Loucy (cell line): ENCODE measurements around the gene RANBP17.
"Not testable (repeated sequence)": the region's sequence is repeated elsewhere in the genome, so short reads cannot be mapped to it uniquely, and the experiment has no call there.

ENCODE experiments used
- H2AFZ ChIP-seq: fragments of 200-600 bp; sonication (generic); 2 replicates; pipeline ENCODE4 v1.6.0; 2016; ENCODE audit warnings: antibody characterized with exemption, mild to moderate bottlenecking, low read length, moderate library complexity
- H3F3A ChIP-seq: fragments of 200-600 bp; 2 replicates; pipeline ENCODE4 v1.6.0; 2016; ENCODE audit warnings: antibody characterized with exemption, low read depth, mild to moderate bottlenecking
- H3K27me3 ChIP-seq: fragments of 200-600 bp; sonication (generic); 2 replicates; pipeline ENCODE4 v1.6.1; 2014; ENCODE audit warnings: low read length, mild to moderate bottlenecking; ENCODE audit not compliant: insufficient read depth, poor library complexity, severe bottlenecking
- H3K36me3 ChIP-seq: fragments of 200-600 bp; sonication (generic); 2 replicates; pipeline ENCODE4 v1.6.1; 2016; ENCODE audit warnings: low read length; ENCODE audit not compliant: insufficient read depth
- H3K4me1 ChIP-seq: fragments of 200-600 bp; sonication (generic); 2 replicates; pipeline ENCODE4 v1.5.1; 2014; ENCODE audit warnings: low read length, mild to moderate bottlenecking; ENCODE audit not compliant: insufficient read depth, poor library complexity, severe bottlenecking
- H3K4me2 ChIP-seq: fragments of 200-600 bp; sonication (generic); 2 replicates; pipeline ENCODE4 v1.6.0; 2014; ENCODE audit warnings: antibody characterized with exemption, low read length, low read depth, mild to moderate bottlenecking; ENCODE audit not compliant: poor library complexity, severe bottlenecking
- H3K4me3 ChIP-seq: fragments of 200-600 bp; sonication (generic); 2 replicates; pipeline ENCODE4 v1.5.1; 2014; ENCODE audit warnings: low read length, mild to moderate bottlenecking, mixed read lengths; ENCODE audit not compliant: poor library complexity, severe bottlenecking
- H3K79me2 ChIP-seq: fragments of 200-600 bp; sonication (generic); 2 replicates; pipeline ENCODE4 v1.6.1; 2014; ENCODE audit warnings: low read length; ENCODE audit not compliant: insufficient read depth
- H3K9ac ChIP-seq: fragments of 200-600 bp; sonication (generic); 2 replicates; pipeline ENCODE4 v1.6.0; 2014; ENCODE audit warnings: mild to moderate bottlenecking, low read depth, low read length, moderate library complexity; ENCODE audit not compliant: poor library complexity, severe bottlenecking
- H3K9me2 ChIP-seq: fragments of 200-600 bp; sonication (generic); replicated peaks from 2 replicates; pipeline ENCODE4 v1.6.1; 2016; ENCODE audit warnings: low read depth, low read length, mixed read lengths
- H3K9me3 ChIP-seq: fragments of 200-600 bp; sonication (generic); 2 replicates; pipeline ENCODE4 v1.6.1; 2014; ENCODE audit warnings: mild to moderate bottlenecking, antibody characterized with exemption, low read length, low read depth; ENCODE audit not compliant: insufficient read depth
- H4K20me1 ChIP-seq: fragments of 200-600 bp; sonication (generic); 2 replicates; pipeline ENCODE4 v1.6.0; 2014; ENCODE audit warnings: antibody characterized with exemption, low read length, mild to moderate bottlenecking; ENCODE audit not compliant: insufficient read depth, poor library complexity, severe bottlenecking
- CTCF ChIP-seq: fragments of 200-600 bp; sonication (generic); conservative IDR thresholded peaks from 2 replicates; pipeline ENCODE4 v1.5.1; 2014; ENCODE audit warnings: mild to moderate bottlenecking, antibody characterized with exemption, low read length
- EZH2phosphoT487 ChIP-seq: fragments of 200-600 bp; IDR thresholded peaks from 2 replicates; pipeline ENCODE4 v1.6.1; 2018; ENCODE audit warnings: antibody characterized with exemption, mild to moderate bottlenecking, moderate library complexity, borderline replicate concordance

RANBP17 gene

DNA sequence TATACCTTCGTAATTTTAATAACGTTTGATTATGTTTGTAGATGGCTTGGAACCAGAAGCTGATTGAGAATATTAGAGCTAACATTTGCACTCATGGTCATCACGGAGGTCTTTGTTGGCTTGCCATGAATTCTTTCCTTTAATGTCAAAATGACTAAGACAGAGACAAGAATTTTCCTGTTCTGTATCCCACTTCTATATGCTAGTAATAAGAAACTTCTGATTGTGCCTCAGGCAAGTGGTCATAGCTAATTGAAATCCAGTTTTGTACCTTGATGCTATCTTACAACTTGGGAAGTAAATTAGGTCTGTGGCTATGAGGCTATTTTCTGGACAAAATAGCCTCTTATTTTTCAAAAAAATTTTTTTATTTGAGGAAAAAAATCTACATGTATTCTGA, 167.6 kb downstream of the RANBP17 start:
- Histone ChIP-seq H3K27me3 (no peaks in the 10 kb centered on the region), H3F3A (no peaks in the 10 kb centered on the region)

DNA sequence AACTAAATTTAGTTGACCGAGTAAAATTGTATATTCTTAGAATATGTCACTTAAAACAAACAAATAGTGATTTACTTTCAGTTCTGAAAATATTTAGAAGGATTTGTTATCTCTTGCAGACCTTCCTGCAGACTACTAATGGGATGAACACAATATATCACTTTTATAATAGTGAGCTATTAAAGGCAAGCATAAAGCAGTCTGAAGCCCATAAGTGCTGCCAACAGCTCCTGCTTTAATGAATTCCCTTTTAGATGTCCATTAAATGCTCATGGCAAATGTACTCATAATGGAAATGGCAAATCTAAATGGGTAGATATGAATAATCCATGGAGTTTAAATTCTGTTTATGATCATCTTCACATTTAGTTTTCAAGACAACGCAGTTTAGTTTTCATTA, 170.2 kb downstream of the RANBP17 start:
- H3K4me2 ChIP-seq, result no peak overlapping the region
- no peaks in the 10 kb centered on the region for H3K27me3 ChIP-seq
- no peaks in the 10 kb centered on the region for H3K36me3 ChIP-seq
- H3K4me1 ChIP-seq, result no peaks in the 10 kb centered on the region
- no peak overlapping the region for H2AFZ ChIP-seq
- no peaks in the 10 kb centered on the region for H3K79me2 ChIP-seq
- H3K9me2 ChIP-seq, result no peaks in the 10 kb centered on the region
- H4K20me1 ChIP-seq, result no peaks in the 10 kb centered on the region
- H3K4me3 ChIP-seq, result no peak overlapping the region
- no peak overlapping the region for H3K9ac ChIP-seq
- H3K9me3 ChIP-seq, result no peaks in the 10 kb centered on the region
- TF ChIP-seq EZH2phosphoT487, result no peak
- no peak for TF ChIP-seq CTCF
- H3F3A ChIP-seq, result no peaks in the 10 kb centered on the region

More for the DNA sequence above, 167.6 kb downstream of the RANBP17 start:
- no peak overlapping the region for H3K9ac ChIP-seq
- H3K4me2 ChIP-seq, result no peak overlapping the region
- H3K79me2 ChIP-seq, result no peaks in the 10 kb centered on the region
- no peak overlapping the region for H3K4me3 ChIP-seq
- no peaks in the 10 kb centered on the region for H3K36me3 ChIP-seq
- H3K9me3 ChIP-seq, result no peaks in the 10 kb centered on the region
- H2AFZ ChIP-seq, result no peak overlapping the region
- H3K9me2 ChIP-seq, result no peaks in the 10 kb centered on the region
- H3K4me1 ChIP-seq, result no peaks in the 10 kb centered on the region
- TF ChIP-seq EZH2phosphoT487 (no peak), CTCF (no peak)
- H4K20me1 ChIP-seq, result no peaks in the 10 kb centered on the region

- Histone ChIP-seq H3K4me3 (no peak overlapping the region), H3K4me2 (no peak overlapping the region), H3K4me1 (no peaks in the 10 kb centered on the region), H4K20me1 (no peaks in the 10 kb centered on the region), H3K27me3 (no peaks in the 10 kb centered on the region), H3K9me2 (no peaks in the 10 kb centered on the region), H3F3A (no peaks in the 10 kb centered on the region), H3K9me3 (no peaks in the 10 kb centered on the region), H3K9ac (no peak overlapping the region), H3K36me3 (no peaks in the 10 kb centered on the region), H2AFZ (no peak overlapping the region), H3K79me2 (no peaks in the 10 kb centered on the region)
- TF ChIP-seq EZH2phosphoT487, result no peak
- no peak for TF ChIP-seq CTCF
Observed at GRCh38 chr5:171032435-171032973, 170.7 kb downstream of the RANBP17 start.

- H3F3A ChIP-seq, H2AFZ ChIP-seq, H4K20me1 ChIP-seq, H3K36me3 ChIP-seq, H3K9ac ChIP-seq, H3K79me2 ChIP-seq, H3K9me3 ChIP-seq, H3K4me1 ChIP-seq, H3K9me2 ChIP-seq, H3K4me3 ChIP-seq, H3K4me2 ChIP-seq, H3K27me3 ChIP-seq: not testable (repeated sequence)
Observed at GRCh38 chr5:171041893-171042292, 180.1 kb downstream of the RANBP17 start.
